Keratinocyte (primary cell): ENCODE results near the gene PTTG1IP2.

ENCODE experiments used
- EZH2 ChIP-seq: IDR thresholded peaks from one replicate; pipeline ENCODE4 v1.6.1; 2012; ENCODE audit warnings: inconsistent platforms, mild to moderate bottlenecking, low read length, moderate library complexity
- TF ChIP-seq, protein P1 (sequence below), 3 experiments: IDR thresholded peaks in 1 of 3; conservative IDR thresholded peaks in 1 of 3; optimal IDR thresholded peaks in 1 of 3; 2 replicates in 2 of 3; 3 replicates in 1 of 3; pipeline versions ENCODE3 to v1.5.1; 2011; ENCODE audit warnings: low read length in 3 of 3, mild to moderate bottlenecking in 3 of 3, moderate library complexity in 2 of 3, control low read depth in 1 of 3, inconsistent platforms in 1 of 3; ENCODE audit not compliant: insufficient read depth in 2 of 3; ENCODE audit errors: extremely low read depth in 1 of 3

DNA sequence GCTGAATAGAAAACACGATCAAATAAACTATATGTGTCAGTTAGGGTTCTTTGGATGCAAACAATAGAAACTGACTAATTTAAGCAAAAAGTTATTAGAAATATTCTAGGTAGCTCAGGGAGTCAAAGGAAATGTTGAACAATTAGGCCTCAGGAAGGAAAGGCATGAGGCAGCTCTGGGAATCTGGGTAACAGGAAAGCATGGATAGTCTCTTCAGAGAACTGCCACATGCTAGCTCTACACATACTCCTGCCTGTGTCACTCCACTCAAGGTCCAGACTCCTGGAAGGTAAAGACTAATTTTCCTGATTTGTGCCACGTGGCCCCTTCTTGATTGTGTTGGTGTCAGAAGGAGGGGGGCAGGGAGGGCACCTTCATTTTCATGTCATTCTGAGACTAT lies 23.8 kb upstream of the PTTG1IP2 start:
- TF ChIP-seq, protein P1, sequence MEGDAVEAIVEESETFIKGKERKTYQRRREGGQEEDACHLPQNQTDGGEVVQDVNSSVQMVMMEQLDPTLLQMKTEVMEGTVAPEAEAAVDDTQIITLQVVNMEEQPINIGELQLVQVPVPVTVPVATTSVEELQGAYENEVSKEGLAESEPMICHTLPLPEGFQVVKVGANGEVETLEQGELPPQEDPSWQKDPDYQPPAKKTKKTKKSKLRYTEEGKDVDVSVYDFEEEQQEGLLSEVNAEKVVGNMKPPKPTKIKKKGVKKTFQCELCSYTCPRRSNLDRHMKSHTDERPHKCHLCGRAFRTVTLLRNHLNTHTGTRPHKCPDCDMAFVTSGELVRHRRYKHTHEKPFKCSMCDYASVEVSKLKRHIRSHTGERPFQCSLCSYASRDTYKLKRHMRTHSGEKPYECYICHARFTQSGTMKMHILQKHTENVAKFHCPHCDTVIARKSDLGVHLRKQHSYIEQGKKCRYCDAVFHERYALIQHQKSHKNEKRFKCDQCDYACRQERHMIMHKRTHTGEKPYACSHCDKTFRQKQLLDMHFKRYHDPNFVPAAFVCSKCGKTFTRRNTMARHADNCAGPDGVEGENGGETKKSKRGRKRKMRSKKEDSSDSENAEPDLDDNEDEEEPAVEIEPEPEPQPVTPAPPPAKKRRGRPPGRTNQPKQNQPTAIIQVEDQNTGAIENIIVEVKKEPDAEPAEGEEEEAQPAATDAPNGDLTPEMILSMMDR (optimal IDR thresholded peaks at IDR 0.05 in 1 of 3, IDR thresholded peaks at IDR 0.05 in 1 of 3, conservative IDR thresholded peaks at IDR 0.05 in 1 of 3; ENCODE audit: extremely low read depth in 1 of 3, insufficient read depth in 2 of 3, low read length in 3 of 3), result no peak
- no peak for TF ChIP-seq EZH2
